Stimulated activated CD8-positive, alpha-beta memory T cell treated with anti-CD3 and anti-CD28 coated beads, Interleukin-12 subunit alpha, Interleukin-12 subunit beta, amount 100 ng/mL, for 1 hour (primary cell): Measurements from ENCODE around the gene INTS13.
"Not testable (repeated sequence)": the region's sequence is repeated elsewhere in the genome, so short reads cannot be mapped to it uniquely, and the experiment has no call there.

ENCODE experiments used
- DNase-seq: peaks from one replicate; pipeline ENCODE4 v3.0.0-alpha.2; 2020; ENCODE audit warnings: low read depth

The INTS13 gene, protein sequence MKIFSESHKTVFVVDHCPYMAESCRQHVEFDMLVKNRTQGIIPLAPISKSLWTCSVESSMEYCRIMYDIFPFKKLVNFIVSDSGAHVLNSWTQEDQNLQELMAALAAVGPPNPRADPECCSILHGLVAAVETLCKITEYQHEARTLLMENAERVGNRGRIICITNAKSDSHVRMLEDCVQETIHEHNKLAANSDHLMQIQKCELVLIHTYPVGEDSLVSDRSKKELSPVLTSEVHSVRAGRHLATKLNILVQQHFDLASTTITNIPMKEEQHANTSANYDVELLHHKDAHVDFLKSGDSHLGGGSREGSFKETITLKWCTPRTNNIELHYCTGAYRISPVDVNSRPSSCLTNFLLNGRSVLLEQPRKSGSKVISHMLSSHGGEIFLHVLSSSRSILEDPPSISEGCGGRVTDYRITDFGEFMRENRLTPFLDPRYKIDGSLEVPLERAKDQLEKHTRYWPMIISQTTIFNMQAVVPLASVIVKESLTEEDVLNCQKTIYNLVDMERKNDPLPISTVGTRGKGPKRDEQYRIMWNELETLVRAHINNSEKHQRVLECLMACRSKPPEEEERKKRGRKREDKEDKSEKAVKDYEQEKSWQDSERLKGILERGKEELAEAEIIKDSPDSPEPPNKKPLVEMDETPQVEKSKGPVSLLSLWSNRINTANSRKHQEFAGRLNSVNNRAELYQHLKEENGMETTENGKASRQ

DNA sequence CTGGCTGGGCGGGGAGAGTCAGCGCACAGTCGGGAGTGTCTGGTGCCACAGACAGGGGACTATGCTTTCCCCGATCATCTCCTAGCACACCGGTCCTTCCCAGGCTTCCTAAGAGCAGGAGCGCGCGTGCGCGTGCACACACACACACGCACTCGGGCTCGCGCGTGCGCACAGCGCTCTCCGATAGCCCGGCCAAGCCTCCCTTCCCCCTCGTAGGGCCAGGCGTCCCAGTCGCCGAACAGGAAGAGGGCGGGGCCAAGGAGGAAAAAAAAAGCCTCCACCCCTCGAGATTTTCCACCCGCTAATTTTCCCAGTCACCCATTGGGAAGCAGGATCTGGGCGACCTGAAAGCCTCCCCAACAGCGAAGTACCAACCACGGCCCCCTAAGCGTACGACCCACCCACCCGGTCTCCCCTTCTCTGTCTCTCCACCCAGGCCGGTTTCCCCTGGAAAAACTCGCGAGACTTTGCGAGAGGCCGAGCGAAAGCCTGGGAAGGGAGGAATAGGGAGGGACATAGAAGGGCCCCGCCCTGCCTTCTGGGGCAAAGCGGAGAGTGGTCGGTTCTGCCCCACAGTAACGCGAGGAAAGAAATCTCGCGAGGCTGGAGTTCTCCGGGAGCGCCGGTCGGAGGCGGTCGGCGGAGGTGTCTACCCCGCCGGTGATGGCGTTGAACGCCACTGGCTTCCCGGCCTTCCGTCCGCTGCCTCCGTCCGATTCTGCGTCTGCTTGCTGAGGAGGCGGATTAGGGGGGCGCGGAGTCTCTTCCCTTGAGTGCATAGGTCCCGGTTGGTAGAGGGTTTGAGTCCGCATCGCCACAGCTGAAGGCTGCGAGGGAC lies at the start of gene INTS13, which contains the start of gene FGFR1OP2:
Gene INTS13 (minus strand): TSS at position 119 of the 838 bp plus-strand sequence. CDS start 1,178 bp downstream, outside the sequence.
Gene FGFR1OP2 (plus strand): TSS at position 608 of the 838 bp plus-strand sequence. CDS start 15,689 bp downstream, outside the sequence.
- DNase-seq, result peak; percentile 94

DNA sequence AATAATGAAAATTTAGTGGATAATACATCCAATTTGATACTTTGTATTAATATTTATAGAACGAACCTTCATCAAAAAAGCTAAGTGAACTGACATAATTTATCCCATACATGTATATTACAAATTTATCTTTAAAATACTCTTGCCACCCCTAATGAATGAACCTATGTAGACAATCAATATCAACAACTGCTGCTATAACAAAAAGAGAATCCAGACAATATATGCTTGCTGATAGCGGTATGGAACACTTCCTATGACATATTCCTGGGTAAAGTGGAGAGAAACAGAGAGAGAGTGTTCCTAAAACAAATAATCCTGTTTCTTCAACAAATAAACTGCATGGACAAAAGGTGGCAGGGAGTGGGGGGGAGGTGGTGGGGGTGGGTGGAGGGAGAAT lies 45.1 kb upstream of the INTS13 start:
- DNase-seq, result no peak

DNA sequence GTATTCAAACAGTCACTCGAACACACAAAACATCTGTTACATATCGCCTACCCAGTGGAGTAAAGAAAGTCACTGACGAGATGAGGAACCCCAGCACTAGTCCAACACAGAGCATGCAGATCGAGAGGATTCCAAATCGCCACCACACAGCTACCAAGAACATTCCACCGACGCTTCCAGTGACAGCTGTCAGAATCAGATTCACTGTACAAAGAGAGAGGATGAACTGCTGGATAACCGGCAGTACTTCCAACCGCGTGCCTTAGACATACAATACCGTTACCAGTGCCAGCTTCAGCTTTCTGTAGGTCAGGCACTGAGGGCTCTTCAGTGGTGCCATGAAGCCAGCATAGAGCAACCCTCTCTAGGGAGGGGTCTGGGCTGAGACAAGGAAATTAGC lies 42.0 kb upstream of the INTS13 start:
- DNase-seq, result no peak

DNA sequence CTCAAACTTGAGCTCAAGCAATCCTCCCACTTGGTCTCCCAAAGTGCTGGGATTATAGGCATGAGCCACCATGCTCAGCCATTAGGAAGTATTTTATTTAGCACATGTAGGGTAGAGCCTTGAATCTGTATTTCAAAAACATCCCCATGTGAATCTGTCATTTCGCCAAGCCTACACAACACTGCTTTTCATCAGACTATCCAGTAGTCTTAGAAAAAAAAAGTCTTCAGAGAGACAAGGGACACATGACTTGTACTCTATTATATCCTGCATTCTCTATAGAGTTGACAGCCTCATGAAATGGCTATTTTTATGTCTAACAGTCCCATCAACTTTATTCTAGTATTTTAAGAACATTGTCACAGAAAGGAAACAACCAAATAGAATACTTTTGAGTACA lies 41.0 kb upstream of the INTS13 start:
- no peak for DNase-seq

DNA sequence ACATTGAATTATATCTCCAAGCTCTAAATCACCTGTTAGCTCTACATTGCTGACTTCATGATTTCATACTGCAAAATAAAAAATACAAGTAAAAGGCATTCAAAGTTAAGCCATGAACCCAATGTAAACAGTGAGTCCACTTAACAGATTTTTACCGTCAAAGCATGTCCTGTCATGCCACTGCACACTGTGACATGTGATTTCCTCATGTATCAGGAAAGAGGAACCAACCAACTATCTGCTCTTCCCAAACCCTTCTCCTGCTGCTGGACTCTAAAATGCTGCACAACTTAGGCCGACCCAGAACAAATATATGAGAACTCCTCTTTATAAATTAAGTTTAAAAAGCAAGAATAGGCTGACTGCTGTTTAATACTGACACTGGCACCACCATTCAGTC lies 38.9 kb upstream of the INTS13 start:
- DNase-seq, result no peak

DNA sequence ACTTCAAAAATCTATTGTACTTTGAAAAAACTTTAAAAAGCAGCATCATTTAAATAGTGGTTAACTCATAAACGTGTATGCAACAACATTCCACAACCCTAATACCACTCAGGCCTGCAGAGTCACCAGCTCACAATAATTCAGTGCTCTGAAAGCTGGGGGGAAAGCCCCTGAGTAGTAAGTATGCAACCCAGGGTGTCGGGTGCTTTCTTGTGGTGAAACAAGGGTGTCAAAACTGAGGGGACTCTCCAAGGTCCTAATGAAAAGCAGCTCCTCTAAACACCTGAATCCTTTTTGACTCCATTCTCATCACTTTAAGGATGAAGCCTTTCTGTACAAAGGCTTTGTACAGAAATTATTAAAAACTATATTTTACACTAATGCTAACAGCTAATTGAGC lies 34.2 kb upstream of the INTS13 start:
- DNase-seq, result peak; percentile 27

DNA sequence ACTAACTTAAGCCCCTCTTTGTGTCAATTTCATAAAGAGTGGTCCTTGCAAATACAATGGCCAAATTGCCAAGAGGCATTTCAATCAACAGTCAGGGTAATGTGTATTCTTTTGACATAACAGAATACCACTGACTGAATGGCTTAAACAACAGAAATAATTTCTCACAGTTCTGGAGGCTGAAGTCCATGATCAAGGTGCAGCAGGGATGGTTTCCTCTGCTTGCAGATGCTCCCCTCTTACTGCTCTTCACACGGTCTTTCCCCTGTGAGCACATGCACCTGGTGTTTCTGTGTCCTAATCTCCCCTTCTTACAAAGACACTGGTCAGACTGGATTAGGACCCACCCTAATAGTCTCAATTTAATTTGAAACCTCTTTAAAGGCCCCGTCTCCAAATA lies 32.4 kb upstream of the INTS13 start:
- no peak for DNase-seq

DNA sequence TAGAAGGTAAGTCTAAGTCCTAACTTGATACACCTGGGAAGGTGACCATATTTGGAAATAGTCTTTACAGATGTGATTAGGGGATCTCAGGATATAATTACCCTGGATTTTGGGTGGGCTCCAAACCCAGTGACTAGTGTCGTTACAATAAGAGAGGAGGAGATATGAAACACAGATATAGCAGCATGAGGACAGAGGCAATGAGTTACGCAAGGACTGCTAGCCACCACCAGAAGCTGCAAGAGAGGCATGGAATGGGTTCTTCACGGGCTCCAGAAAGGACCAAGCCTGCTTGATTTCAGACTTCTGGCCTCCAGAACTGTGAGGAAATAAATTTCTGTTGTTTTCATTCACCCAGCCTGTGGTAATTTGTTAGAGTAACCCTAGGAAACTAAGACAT lies 29.1 kb upstream of the INTS13 start:
- DNase-seq, result no peak

DNA sequence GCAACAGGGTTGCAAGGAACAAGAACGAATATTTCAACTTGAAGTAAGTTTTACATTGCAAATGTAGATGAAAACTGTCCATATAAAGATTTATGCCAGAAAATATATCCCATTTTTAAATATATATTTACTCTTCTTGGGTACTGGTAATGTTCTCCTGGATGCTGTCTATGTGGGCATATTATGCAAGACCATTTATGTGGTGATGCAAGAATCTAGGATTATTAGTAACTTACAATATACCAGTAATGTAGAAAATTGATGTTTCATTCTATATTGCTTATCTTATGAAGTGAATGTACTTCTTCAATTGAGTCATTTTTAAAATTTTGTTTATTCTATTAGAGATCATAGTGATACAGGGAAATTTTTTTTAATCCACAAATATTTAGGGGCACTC lies 25.6 kb upstream of the INTS13 start:
- no peak for DNase-seq

DNA sequence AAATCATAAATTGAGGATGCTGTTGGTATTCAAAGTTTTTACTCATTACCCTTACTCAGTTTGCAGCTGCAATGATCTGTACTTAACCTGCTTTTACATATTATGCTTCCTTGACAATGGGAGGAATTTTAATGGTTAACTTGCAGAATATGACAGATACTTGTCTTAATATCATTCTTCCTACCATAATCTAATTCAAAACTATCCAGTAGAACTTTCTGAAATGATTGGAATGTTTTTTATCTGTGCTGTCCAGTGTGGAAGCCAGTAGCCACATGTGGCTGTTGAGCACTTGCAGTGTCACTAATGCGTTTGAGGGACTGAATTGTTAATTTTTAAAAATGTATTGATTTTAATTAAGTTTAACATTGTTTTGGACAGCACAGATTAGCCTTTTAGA lies 24.0 kb upstream of the INTS13 start:
- no peak for DNase-seq

DNA sequence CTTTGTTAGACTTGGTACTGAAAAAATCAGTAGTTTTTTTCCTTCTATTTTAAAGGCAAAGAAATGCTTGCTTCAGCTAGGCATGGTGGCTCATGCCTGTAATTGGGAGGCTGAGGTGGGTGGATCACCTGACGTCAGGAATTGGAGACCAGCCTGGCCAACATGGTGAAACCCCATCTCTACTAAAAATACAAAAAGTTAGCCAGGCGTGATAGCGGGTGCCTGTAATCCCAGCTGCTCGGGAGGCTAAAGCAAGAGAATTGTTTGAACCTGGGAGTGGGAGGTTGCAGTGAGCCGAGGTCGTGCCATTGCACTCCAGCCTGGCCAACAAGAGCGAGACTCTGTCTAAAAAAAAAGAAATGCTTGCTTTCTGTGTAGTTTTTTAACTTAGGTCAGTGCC lies 23.6 kb upstream of the INTS13 start:
- not testable (repeated sequence) for DNase-seq

DNA sequence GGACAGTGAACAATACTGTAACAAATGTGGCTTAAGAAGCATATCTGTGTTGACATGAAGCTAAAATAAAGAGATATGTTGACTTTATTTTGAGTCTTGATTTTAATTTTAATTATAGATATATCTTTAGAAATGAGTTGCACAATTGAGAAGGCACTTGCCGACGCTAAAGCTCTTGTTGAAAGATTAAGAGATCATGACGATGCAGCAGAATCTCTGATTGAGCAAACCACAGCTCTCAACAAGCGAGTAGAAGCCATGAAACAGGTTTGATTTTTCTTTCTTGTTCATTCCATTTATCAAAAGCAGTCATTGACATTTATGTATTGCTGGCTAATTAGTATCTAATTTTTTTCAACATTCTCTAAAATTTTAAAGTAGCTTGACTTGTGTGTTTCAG lies 16.2 kb upstream of the INTS13 start:
- no peak for DNase-seq

DNA sequence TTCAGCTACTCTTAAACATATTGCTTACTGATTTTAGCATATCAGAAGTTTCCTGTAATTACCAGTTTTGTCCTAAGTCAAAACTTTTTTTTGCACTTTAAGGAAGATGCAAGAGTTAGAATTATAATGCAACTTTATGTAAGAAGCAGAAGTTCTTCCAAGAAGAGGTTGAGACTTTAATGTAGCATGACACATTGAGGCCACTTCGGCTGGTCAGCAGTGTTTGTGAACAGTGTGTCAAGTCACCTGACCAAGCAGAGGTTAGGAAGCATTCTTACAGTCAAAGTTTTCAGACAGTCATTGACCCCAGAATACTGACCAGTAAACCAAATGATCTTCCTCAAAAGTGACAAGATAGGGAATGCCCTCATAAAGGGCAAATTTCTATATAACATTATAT lies 15.7 kb upstream of the INTS13 start:
- no peak for DNase-seq

DNA sequence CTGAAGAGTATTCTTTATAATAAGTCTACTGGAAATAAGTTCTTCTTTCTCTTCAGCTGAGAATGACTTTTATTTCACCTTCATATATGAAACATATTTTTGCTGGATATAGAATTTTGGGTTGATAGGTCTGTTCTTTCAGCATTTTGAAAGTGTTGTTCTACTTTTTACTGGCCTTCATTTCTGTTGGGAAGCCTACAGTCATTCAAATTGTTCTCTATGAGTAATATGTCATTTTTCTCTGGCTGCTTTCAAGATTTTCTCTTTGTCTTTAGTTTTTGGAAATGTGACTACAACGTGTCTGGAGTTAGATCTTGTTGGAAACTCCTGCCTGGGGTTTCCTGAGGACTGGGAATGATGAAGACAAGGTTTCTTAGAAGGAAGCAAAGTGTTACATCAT lies 10.5 kb upstream of the INTS13 start:
- DNase-seq, result no peak

DNA sequence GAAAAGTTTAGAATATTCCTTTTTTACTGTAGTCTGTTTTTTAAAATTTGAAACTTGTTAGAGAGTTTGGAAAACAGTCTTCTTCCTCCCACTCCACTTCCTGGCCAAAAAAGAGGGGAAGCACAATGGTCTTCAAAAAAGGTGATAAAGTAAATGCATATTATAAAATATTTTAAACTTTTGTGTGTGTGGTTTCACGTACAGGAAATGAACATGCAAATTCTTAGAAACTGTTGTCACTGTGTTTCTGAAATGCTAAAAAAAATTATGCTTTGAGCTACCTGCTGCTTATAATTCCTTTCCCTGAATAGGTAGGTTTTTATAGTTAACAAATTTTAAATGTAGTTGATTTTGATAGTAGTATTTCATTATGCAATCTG lies 3.4 kb upstream of the INTS13 start:
- DNase-seq, result no peak

DNA sequence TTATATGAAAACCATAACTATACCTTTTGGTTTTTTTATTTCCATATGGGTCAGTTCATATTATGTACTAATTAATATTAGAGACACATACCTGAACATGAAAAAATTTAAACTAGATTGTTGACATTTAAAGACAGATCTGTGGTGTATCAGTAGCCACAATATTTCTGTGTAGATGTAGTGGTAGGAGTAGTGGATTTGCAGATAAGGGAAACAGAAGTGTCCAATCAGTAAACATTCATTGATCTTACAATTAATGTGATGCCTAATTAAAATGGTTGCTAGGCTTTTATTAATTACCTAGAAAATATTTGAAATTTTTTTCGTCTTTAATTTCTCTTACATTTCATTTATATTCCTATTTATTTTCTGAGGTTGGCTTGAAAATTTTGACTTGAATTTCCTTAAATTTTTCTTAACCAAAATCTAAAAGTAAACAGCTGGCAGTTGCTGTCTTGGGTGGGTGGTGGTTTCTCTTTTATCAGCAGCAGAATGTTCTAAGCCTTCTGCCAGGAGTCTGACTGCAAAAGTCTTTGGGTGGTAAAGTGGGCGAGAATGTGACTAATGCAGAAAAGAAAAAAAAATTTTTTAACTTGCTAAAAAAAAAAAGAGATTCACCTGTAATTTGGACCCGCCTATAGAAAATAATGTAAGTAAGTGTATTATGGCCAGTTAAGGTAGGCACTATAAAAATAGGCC lies 2.9 kb upstream of the INTS13 start:
- DNase-seq, result peak; percentile 19

DNA sequence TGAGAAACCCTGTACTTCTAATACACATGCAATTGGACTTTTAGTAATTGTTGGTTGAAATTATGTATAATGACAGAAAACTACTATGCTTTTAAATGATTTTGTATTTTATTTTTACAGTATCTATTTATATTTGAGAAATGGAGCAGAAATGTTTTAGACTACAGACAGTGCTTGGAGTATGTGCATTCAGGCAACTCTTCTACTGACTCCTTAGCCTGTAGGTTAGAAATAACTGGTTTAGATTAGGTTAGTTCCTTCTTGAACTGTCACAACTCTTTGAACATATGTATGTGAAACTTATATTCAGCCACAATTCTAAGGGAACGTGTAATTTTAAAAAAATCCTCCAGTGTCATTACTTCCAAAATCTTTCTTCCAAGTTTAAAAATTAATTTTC lies 2.2 kb upstream of the INTS13 start:
- no peak for DNase-seq

DNA sequence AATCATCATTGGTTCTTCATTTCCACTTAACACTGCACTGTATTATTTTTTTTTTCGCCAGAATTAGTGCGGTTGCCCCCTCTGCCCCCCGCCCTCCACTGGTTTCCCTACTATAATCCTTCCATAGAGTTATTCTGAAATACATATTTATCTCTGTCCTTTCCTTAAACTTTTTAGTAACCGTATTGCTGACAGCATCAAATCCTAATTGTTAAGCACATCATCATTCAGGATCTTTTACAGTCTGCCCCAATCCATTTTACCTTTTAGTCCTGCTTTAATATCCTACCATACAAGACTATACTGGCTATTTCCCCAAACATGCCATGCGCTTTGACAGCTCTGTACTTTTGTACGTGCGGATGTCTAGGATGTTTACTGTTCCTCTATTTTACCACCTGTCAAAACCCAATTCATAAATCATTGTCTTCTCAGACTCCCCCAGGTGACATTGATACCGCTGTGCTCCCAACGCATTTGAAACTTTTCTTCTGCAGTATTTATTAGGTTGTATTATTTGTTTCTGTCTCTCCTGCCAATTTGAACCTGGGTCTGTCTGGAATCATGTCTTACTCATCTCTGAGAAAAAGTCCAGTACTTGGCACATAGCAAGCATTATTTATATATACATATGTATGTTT lies 1.5 kb upstream of the INTS13 start:
- no peak for DNase-seq

DNA sequence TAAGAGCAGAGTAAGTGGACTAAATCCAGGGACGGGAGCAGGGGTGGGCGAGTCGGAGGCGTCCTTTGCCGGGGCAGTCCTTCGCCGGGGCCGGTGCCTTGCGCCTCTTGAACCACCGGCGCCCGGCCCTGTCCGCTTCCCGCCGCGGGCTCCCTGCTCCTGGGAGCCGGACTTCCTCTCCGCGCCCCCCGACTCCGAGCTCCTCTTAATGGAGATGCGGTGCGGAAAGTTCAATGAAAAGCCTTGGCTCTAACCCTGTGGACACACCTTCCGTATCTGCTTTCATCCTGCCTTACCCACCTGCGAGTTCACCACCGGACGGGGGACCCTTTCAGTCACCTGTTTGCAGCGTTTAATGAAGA lies 901 bp upstream of the INTS13 start:
- DNase-seq, result no peak

DNA sequence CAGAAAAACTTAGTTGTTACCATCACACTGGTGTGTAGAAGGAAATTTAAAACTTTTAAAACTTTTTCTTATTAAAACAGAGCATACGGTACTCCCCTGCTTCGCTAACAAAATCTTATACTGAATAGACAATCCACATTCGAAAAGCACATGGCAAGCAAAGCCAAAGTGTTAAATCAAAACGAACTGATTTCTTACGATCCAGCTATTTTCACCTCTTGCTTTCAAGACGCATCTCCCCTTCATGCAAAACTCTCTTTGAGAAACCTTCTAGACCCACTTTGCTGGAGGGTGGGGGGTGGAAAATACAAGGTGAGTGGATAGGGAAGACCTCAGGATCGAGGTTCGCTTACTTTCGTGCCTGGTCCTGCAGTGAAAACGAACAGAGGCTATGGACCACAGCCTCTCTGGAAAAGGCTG lies 328 bp downstream of the INTS13 start:
- no peak for DNase-seq
